HepG2 (cell line): ENCODE measurements around the gene LUZP2. TPM values are rescaled to one million over a fixed set of nuclear protein-coding genes. Genes with fewer than 3 reads are reported as not detected.

ENCODE experiments used
- ATAC-seq: fragments of 200-7000 bp; cut with Tn5 transposase; 3 replicates; pipeline ENCODE4 v1.9.1; 2020; ENCODE audit warnings: mild to moderate bottlenecking, moderate library complexity
- BruUV-seq: library from RNA; stranded (reverse); fragments of 400-500 nt; replicated peaks from 2 replicates; lab custom pipeline; 2021; lab: Mats Ljungman, UMichigan
- CTCF ChIA-PET: fragments of 300-600 bp; formaldehyde crosslinking; extraction: SDS; loops from one replicate; lab custom pipeline; 2021; ENCODE audit warnings: low total read pairs, inconsistent platforms, low intra/inter-chr PET ratio; lab: Yijun Ruan, JAX
- POLR2A ChIA-PET: fragments of 350-600 bp; sonication (Branson Sonifier 250); formaldehyde crosslinking; loops from one replicate; lab custom pipeline; 2020; ENCODE audit warnings: antibody characterized with exemption, inconsistent platforms; lab: Yijun Ruan, JAX
- DNase-seq: peaks from one replicate; pipeline ENCODE4 v3.0.0-alpha.2; 2015; ENCODE audit warnings: low spot score
- FAIRE-seq: peaks from 3 replicates; lab custom pipeline; 2011; peaks lifted over from hg19 to GRCh38; lab: Jason Lieb, UNC
- H2AFZ ChIP-seq: one replicate; pipeline ENCODE4 v1.6.1; 2011; ENCODE audit warnings: low read length, inconsistent platforms
- H3K27ac ChIP-seq: fragments of 300-600 bp; 3 replicates; pipeline ENCODE4 v1.8.0; 2011; ENCODE audit warnings: mixed run types, mild to moderate bottlenecking, mixed read lengths, low read length, inconsistent platforms; ENCODE audit not compliant: insufficient read depth; ENCODE audit errors: extremely low read length
- H3K27me3 ChIP-seq, 2 experiments: fragments of 200-600 bp in 1 of 2; 2 replicates in 1 of 2; 3 replicates in 1 of 2; pipeline versions ENCODE4 v1.6.0 to v1.8.0; 2011; ENCODE audit warnings: low read length in 2 of 2, mild to moderate bottlenecking in 2 of 2, moderate library complexity in 2 of 2, inconsistent platforms in 1 of 2; ENCODE audit not compliant: insufficient read depth in 2 of 2, control insufficient read depth in 1 of 2
- H3K36me3 ChIP-seq, 2 experiments: fragments of 200-600 bp in 1 of 2; replicated peaks in 1 of 2; 2 replicates in 1 of 2; 3 replicates in 1 of 2; pipeline versions ENCODE4 v1.5.1 to v1.8.0; 2011; ENCODE audit warnings: low read length in 2 of 2, inconsistent platforms in 1 of 2; ENCODE audit not compliant: insufficient read depth in 2 of 2, control insufficient read depth in 1 of 2
- H3K4me1 ChIP-seq: 2 replicates; pipeline ENCODE4 v1.5.1; 2012; ENCODE audit warnings: low read length, inconsistent platforms; ENCODE audit not compliant: insufficient read depth
- H3K4me2 ChIP-seq: 2 replicates; pipeline ENCODE4 v1.6.0; 2011; ENCODE audit warnings: low read depth, low read length, inconsistent platforms
- H3K4me3 ChIP-seq, 3 experiments: fragments of 200-600 bp in 1 of 3; sonication (generic), shearing (Covaris generic) in 1 of 3; replicated peaks in 1 of 3; 2 replicates each; pipeline ENCODE4 v1.5.1; 2011 to 2016; ENCODE audit warnings: low read length in 3 of 3, inconsistent platforms in 2 of 3, low read depth in 2 of 3, mild to moderate bottlenecking in 2 of 3, control low read depth in 1 of 3, mixed read lengths in 1 of 3; ENCODE audit not compliant: insufficient read depth in 1 of 3
- H3K79me2 ChIP-seq: one replicate; pipeline ENCODE4 v1.6.1; 2011; ENCODE audit warnings: low read length, inconsistent platforms; ENCODE audit not compliant: insufficient read depth
- H3K9ac ChIP-seq: 2 replicates; pipeline ENCODE4 v1.6.0; 2011; ENCODE audit warnings: mild to moderate bottlenecking, low read depth, low read length, inconsistent platforms; ENCODE audit not compliant: insufficient read depth
- H3K9me3 ChIP-seq: 2 replicates; pipeline ENCODE4 v1.5.1; 2012; ENCODE audit warnings: mild to moderate bottlenecking, low read length
- H4K20me1 ChIP-seq: 2 replicates; pipeline ENCODE4 v1.6.0; 2011; ENCODE audit warnings: inconsistent platforms, mild to moderate bottlenecking, low read length, moderate library complexity; ENCODE audit not compliant: insufficient read depth
- ARNT ChIP-seq: fragments of 450-650 bp; IDR thresholded peaks from 2 replicates; pipeline ENCODE4 v1.6.1; 2017
- MATR3 ChIP-seq: sonication (generic); formaldehyde crosslinking; IDR thresholded peaks from 2 replicates; pipeline ENCODE4 v1.4.0; 2020; ENCODE audit warnings: missing genetic modification reagents
- NONO ChIP-seq, 2 experiments: fragments of 450-650 bp in 1 of 2; sonication (generic) in 1 of 2; formaldehyde crosslinking in 1 of 2; IDR thresholded peaks in 1 of 2; conservative IDR thresholded peaks in 1 of 2; 2 replicates each; pipeline versions ENCODE4 v1.6.1 to v1.8.0; 2017 to 2022; ENCODE audit warnings: mild to moderate bottlenecking in 1 of 2, missing genetic modification reagents in 1 of 2, moderate library complexity in 1 of 2
- PAWR ChIP-seq: sonication (generic); formaldehyde crosslinking; IDR thresholded peaks from 2 replicates; pipeline ENCODE4 v1.4.0; 2020; ENCODE audit warnings: missing genetic modification reagents, mild to moderate bottlenecking, borderline replicate concordance
- SPEN ChIP-seq: sonication (generic); formaldehyde crosslinking; IDR thresholded peaks from 2 replicates; pipeline ENCODE4 v1.5.1; 2020; ENCODE audit warnings: low read depth, mild to moderate bottlenecking, missing genetic modification reagents
- TSC22D2 ChIP-seq: sonication (generic); formaldehyde crosslinking; IDR thresholded peaks from 2 replicates; pipeline ENCODE4 v1.5.1; 2020; ENCODE audit warnings: missing genetic modification reagents, mild to moderate bottlenecking, borderline replicate concordance
- ZC3H13 ChIP-seq: sonication (generic); formaldehyde crosslinking; IDR thresholded peaks from 2 replicates; pipeline ENCODE4 v1.8.1; 2023; ENCODE audit warnings: mild to moderate bottlenecking, missing genetic modification reagents, moderate library complexity
- ZKSCAN8 ChIP-seq: IDR thresholded peaks from 2 replicates; pipeline ENCODE4 v1.6.1; 2016; ENCODE audit warnings: borderline replicate concordance, missing genetic modification reagents, missing compliant biosample characterization
- ZNF331 ChIP-seq: sonication (generic); formaldehyde crosslinking; IDR thresholded peaks from 2 replicates; pipeline ENCODE4 v1.4.0; 2020; ENCODE audit warnings: missing genetic modification reagents
- ZNF761 ChIP-seq: sonication (generic); formaldehyde crosslinking; conservative IDR thresholded peaks from 2 replicates; pipeline ENCODE4 v1.4.0; 2020; ENCODE audit warnings: mild to moderate bottlenecking, missing genetic modification reagents
- WGBS: methylation state at CpG from one replicate; pipeline ENCODE4 v1.1.6; 2017; ENCODE audit warnings: low lambda C conversion rate; 5-methylcytosine and 5-hydroxymethylcytosine counted together
- in situ Hi-C: cut with HindIII; loops from 2 replicates; pipeline ENCODE4 v1.10.0; 2017; ENCODE audit warnings: low pct_unique_long_range_greater_than_20kb; ENCODE audit not compliant: extremely low pct_ligation_motif_present
- intact Hi-C: fragments of 100-400 bp; cut with micrococcal nuclease; formaldehyde crosslinking; loops from one replicate; pipeline ENCODE4 v1.10.0; 2022; ENCODE audit not compliant: unreplicated experiment
- polyA plus RNA-seq, 8 experiments: library from polyadenylated mRNA; depleted of rRNA in 3 of 8; stranded (reverse) in 7 of 8; unstranded in 1 of 8; fragments of >200 nt; fragmentation: Illumina TruSeq in 4 of 8; extraction: Trizol in 4 of 8; gene quantifications; 2 replicates each; pipeline versions ENCODE4 v1.2.1 to v1.2.3, GENCODE V29; 2011 to 2016; ENCODE audit warnings: low read depth in 4 of 8, missing spikeins in 1 of 8, mixed read lengths in 1 of 8; ENCODE audit not compliant: insufficient read depth in 1 of 8
- total RNA-seq, 5 experiments: library from RNA; depleted of rRNA; stranded (reverse); fragments of >200 nt; fragmentation: Illumina TruSeq; extraction: Trizol; gene quantifications; 2 replicates each; pipeline ENCODE4 v1.2.3, GENCODE V29; 2016; ENCODE audit warnings: low read depth in 1 of 5
- TF ChIP-seq, protein P1 (sequence below): sonication (generic); formaldehyde crosslinking; IDR thresholded peaks from 2 replicates; pipeline ENCODE4 v1.5.1; 2020; ENCODE audit warnings: missing genetic modification reagents, mild to moderate bottlenecking, borderline replicate concordance
- TF ChIP-seq, protein P2 (sequence below): sonication (generic); formaldehyde crosslinking; IDR thresholded peaks from 2 replicates; pipeline ENCODE4 v1.4.0; 2020; ENCODE audit warnings: mild to moderate bottlenecking, missing genetic modification reagents
- TF ChIP-seq, protein P3 (sequence below): IDR thresholded peaks from 2 replicates; pipeline ENCODE4 v1.6.1; 2012; ENCODE audit warnings: low read length, improper control_type of control experiment
- TF ChIP-seq, protein P4 (sequence below): sonication (generic); formaldehyde crosslinking; IDR thresholded peaks from 2 replicates; pipeline ENCODE4 v1.4.0; 2020; ENCODE audit warnings: missing genetic modification reagents, borderline replicate concordance

Gene LUZP2
- total and polyA plus RNA-seq, 2 of the 13 experiments (the other 11 are each of a cell fraction or from before 2014, with no cell fraction given), result not detected

DNA sequence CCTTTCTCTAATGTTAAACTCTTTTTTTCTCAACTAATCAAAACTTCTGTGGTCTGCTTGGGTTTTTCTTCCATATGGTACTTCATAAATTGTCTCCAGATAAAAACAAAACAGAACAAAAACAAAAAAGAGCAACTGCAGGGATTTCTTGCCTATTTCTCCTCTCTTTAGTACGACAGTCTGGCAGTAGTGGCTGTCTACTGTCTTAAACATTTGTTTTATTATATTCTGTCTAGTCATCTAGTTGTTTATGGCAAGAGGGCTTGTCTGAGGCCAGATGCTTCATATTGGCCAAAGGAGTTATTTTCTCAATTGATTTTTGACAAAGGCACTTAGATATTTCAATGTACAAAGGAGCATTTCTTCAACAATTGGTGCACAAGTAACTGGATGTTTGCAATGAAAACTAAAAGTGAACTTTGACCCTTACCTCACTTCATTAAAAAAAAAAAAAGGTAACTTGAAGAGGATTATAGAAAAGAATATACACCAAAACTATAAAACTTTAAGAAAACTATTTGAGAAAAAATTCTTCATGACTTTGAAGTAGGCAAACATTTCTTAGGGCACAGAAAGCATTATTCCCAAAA, 404.2 kb downstream of the LUZP2 start:
- no peak for FAIRE-seq
- 48% methylated on average over 1 of the region's 1 CpG for WGBS
- Histone ChIP-seq H3K79me2 (no peaks in the 10 kb centered on the region), H3K27me3 (no peaks in the 10 kb centered on the region), H3K4me1 (no peaks in the 10 kb centered on the region), H3K27ac (no peak overlapping the region), H2AFZ (no peak overlapping the region), H3K4me3 (no peak overlapping the region), H3K36me3 (no peaks in the 10 kb centered on the region), H3K9me3 (no peaks in the 10 kb centered on the region), H4K20me1 (no peaks in the 10 kb centered on the region), H3K9ac (no peak overlapping the region), H3K4me2 (no peak overlapping the region)
- ChIA-PET POLR2A (no interaction called here), CTCF (no interaction called here)
- no TSS peak for BruUV-seq
- in situ Hi-C loops, result no loop called here
- no peak for ATAC-seq
- DNase-seq, result no peak
- intact Hi-C loops, result no loop called here
- no peak for TF ChIP-seq ZNF331 (CRISPR knock-in tag)
- TF ChIP-seq ZKSCAN8, result no peak
- TF ChIP-seq, protein P1, sequence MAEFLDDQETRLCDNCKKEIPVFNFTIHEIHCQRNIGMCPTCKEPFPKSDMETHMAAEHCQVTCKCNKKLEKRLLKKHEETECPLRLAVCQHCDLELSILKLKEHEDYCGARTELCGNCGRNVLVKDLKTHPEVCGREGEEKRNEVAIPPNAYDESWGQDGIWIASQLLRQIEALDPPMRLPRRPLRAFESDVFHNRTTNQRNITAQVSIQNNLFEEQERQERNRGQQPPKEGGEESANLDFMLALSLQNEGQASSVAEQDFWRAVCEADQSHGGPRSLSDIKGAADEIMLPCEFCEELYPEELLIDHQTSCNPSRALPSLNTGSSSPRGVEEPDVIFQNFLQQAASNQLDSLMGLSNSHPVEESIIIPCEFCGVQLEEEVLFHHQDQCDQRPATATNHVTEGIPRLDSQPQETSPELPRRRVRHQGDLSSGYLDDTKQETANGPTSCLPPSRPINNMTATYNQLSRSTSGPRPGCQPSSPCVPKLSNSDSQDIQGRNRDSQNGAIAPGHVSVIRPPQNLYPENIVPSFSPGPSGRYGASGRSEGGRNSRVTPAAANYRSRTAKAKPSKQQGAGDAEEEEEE, result no peak
- TF ChIP-seq ZNF761 (CRISPR knock-in tag), result no peak
- TF ChIP-seq, protein P2, sequence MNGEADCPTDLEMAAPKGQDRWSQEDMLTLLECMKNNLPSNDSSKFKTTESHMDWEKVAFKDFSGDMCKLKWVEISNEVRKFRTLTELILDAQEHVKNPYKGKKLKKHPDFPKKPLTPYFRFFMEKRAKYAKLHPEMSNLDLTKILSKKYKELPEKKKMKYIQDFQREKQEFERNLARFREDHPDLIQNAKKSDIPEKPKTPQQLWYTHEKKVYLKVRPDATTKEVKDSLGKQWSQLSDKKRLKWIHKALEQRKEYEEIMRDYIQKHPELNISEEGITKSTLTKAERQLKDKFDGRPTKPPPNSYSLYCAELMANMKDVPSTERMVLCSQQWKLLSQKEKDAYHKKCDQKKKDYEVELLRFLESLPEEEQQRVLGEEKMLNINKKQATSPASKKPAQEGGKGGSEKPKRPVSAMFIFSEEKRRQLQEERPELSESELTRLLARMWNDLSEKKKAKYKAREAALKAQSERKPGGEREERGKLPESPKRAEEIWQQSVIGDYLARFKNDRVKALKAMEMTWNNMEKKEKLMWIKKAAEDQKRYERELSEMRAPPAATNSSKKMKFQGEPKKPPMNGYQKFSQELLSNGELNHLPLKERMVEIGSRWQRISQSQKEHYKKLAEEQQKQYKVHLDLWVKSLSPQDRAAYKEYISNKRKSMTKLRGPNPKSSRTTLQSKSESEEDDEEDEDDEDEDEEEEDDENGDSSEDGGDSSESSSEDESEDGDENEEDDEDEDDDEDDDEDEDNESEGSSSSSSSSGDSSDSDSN (CRISPR knock-in tag), result no peak
- TF ChIP-seq, protein P3, sequence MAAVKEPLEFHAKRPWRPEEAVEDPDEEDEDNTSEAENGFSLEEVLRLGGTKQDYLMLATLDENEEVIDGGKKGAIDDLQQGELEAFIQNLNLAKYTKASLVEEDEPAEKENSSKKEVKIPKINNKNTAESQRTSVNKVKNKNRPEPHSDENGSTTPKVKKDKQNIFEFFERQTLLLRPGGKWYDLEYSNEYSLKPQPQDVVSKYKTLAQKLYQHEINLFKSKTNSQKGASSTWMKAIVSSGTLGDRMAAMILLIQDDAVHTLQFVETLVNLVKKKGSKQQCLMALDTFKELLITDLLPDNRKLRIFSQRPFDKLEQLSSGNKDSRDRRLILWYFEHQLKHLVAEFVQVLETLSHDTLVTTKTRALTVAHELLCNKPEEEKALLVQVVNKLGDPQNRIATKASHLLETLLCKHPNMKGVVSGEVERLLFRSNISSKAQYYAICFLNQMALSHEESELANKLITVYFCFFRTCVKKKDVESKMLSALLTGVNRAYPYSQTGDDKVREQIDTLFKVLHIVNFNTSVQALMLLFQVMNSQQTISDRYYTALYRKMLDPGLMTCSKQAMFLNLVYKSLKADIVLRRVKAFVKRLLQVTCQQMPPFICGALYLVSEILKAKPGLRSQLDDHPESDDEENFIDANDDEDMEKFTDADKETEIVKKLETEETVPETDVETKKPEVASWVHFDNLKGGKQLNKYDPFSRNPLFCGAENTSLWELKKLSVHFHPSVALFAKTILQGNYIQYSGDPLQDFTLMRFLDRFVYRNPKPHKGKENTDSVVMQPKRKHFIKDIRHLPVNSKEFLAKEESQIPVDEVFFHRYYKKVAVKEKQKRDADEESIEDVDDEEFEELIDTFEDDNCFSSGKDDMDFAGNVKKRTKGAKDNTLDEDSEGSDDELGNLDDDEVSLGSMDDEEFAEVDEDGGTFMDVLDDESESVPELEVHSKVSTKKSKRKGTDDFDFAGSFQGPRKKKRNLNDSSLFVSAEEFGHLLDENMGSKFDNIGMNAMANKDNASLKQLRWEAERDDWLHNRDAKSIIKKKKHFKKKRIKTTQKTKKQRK, result no peak
- TF ChIP-seq, protein P4, sequence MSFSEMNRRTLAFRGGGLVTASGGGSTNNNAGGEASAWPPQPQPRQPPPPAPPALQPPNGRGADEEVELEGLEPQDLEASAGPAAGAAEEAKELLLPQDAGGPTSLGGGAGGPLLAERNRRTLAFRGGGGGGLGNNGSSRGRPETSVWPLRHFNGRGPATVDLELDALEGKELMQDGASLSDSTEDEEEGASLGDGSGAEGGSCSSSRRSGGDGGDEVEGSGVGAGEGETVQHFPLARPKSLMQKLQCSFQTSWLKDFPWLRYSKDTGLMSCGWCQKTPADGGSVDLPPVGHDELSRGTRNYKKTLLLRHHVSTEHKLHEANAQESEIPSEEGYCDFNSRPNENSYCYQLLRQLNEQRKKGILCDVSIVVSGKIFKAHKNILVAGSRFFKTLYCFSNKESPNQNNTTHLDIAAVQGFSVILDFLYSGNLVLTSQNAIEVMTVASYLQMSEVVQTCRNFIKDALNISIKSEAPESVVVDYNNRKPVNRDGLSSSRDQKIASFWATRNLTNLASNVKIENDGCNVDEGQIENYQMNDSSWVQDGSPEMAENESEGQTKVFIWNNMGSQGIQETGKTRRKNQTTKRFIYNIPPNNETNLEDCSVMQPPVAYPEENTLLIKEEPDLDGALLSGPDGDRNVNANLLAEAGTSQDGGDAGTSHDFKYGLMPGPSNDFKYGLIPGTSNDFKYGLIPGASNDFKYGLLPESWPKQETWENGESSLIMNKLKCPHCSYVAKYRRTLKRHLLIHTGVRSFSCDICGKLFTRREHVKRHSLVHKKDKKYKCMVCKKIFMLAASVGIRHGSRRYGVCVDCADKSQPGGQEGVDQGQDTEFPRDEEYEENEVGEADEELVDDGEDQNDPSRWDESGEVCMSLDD (CRISPR knock-in tag), result no peak
- no peak for TF ChIP-seq SPEN
- TF ChIP-seq ARNT, result no peak
- no peak for TF ChIP-seq PAWR
- TF ChIP-seq ZC3H13 (CRISPR knock-in tag), result no peak
- no peak for TF ChIP-seq NONO (IDR thresholded peaks at IDR 0.05)
- no peak for TF ChIP-seq NONO (CRISPR knock-in tag; conservative IDR thresholded peaks at IDR 0.05)
- TF ChIP-seq MATR3, result no peak
- no peak for TF ChIP-seq TSC22D2 (CRISPR knock-in tag)
